ENCODE measurements around the gene ZFAND2A.

Gene ZFAND2A

DNA sequence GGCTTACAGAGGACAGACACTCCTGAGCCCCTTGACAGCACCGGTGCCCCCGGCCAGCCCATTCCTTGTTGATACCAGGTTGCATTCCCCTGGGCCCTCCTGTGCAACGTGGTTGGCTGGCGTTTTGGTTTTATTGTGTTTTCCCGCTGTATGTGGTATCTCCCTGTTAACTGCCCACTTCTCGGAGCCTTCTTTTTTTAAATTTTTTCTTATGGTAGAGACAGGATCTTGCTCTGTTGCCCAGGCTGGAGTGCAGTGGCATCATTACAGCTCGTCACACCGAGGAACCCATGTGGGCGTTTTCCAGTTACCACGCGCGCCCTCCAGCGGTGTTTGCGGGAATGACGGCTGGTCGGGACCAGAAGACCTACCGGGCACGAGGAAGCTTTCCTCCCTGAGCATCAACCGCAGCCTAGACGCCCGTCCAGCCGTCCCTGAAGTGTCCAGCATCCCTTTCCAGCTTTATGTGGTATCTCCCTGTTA is 16.9 kb upstream of the ZFAND2A start:
- peak; percentile 77 for ATAC-seq
- TF ChIP-seq POU6F1 (CRISPR knock-in tag; IDR thresholded peaks at IDR 0.05; ENCODE audit: borderline replicate concordance, low read depth) (peak; percentile 55; the same call in 1 of the 2 replicates), PPARA (CRISPR knock-in tag; IDR thresholded peaks at IDR 0.05; ENCODE audit: borderline replicate concordance) (no peak)

- peak; percentile 90 for ATAC-seq
Measured at GRCh38 chr7:1175967-1176851, 16.2 kb upstream of the ZFAND2A start.

GRCh38 chr7:1175597-1175966 is 15.6 kb upstream of the ZFAND2A start:
- ATAC-seq = no peak
- TF ChIP-seq PPARA (CRISPR knock-in tag; IDR thresholded peaks at IDR 0.05; ENCODE audit: borderline replicate concordance) (no peak), TCF4 (CRISPR knock-in tag; IDR thresholded peaks at IDR 0.05; ENCODE audit: borderline replicate concordance) (no peak), ZFP30 (CRISPR knock-in tag; IDR thresholded peaks at IDR 0.05) (no peak), TSHZ2 (CRISPR knock-in tag; IDR thresholded peaks at IDR 0.05) (no peak), SNAI2 (CRISPR knock-in tag; IDR thresholded peaks at IDR 0.05) (no peak)

More at GRCh38 chr7:1175967-1176851, 16.2 kb upstream of the ZFAND2A start:
- TF ChIP-seq ARNTL (CRISPR knock-in tag; IDR thresholded peaks at IDR 0.05; ENCODE audit: borderline replicate concordance, low read depth) (no peak), ZFP30 (CRISPR knock-in tag; IDR thresholded peaks at IDR 0.05) (no peak), SNAI2 (CRISPR knock-in tag; IDR thresholded peaks at IDR 0.05) (no peak), TSHZ2 (CRISPR knock-in tag; IDR thresholded peaks at IDR 0.05) (no peak), CSRNP3 (CRISPR knock-in tag; IDR thresholded peaks at IDR 0.05) (no peak), ZNF565 (CRISPR knock-in tag; conservative IDR thresholded peaks at IDR 0.05; ENCODE audit: low read depth) (no peak)
- TF ChIP-seq, protein P1, sequence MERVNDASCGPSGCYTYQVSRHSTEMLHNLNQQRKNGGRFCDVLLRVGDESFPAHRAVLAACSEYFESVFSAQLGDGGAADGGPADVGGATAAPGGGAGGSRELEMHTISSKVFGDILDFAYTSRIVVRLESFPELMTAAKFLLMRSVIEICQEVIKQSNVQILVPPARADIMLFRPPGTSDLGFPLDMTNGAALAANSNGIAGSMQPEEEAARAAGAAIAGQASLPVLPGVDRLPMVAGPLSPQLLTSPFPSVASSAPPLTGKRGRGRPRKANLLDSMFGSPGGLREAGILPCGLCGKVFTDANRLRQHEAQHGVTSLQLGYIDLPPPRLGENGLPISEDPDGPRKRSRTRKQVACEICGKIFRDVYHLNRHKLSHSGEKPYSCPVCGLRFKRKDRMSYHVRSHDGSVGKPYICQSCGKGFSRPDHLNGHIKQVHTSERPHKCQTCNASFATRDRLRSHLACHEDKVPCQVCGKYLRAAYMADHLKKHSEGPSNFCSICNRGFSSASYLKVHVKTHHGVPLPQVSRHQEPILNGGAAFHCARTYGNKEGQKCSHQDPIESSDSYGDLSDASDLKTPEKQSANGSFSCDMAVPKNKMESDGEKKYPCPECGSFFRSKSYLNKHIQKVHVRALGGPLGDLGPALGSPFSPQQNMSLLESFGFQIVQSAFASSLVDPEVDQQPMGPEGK (CRISPR knock-in tag; IDR thresholded peaks at IDR 0.05; ENCODE audit: borderline replicate concordance) = no peak

DNA sequence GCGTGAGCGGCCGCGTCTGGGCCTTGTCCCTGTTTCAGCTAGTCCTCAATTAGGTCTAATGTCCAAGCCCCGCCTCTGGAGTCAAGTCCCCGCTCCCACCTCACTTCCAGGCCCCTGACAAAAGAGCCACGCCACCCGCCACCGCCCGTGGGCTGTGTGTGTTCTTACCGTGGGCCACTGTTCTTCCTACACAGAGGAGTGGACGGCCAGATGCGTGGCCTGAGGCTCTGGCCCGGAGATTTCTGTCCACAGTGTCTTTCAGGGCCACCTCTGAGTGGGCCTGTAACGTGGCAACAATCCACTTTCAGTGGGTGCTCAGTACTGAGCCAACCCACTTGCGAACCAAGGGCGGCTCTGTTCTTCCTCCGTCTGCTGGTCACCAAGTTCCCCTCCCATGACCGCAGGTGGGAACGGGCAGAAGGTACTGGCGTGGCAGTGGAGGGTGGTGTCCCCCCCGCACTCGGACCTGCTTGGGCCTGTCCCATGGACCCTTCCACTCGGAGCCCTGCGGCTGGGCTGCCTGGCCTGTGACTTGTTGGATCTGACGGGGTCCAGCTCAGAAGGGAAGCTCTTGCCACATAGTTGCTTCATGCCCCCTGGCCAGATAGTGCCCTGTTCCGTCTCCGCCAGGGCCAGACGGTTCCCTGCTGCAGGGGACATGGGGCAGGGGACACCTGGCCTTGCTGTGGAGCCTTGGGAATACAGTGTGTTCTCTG is 15.0 kb upstream of the ZFAND2A start:
- no peak for ATAC-seq
- TF ChIP-seq ZC3H10 (CRISPR knock-in tag; IDR thresholded peaks at IDR 0.05) = no peak
- TF ChIP-seq BACH2 (CRISPR knock-in tag; IDR thresholded peaks at IDR 0.05; ENCODE audit: borderline replicate concordance) = no peak
- TF ChIP-seq ARNTL (CRISPR knock-in tag; IDR thresholded peaks at IDR 0.05; ENCODE audit: borderline replicate concordance, low read depth) = no peak
- TF ChIP-seq GLIS3 (CRISPR knock-in tag; IDR thresholded peaks at IDR 0.05) = no peak
- TF ChIP-seq CSRNP3 (CRISPR knock-in tag; IDR thresholded peaks at IDR 0.05) = no peak
- TF ChIP-seq POU6F1 (CRISPR knock-in tag; IDR thresholded peaks at IDR 0.05; ENCODE audit: borderline replicate concordance, low read depth) = no peak
- TF ChIP-seq TCF4 (CRISPR knock-in tag; IDR thresholded peaks at IDR 0.05; ENCODE audit: borderline replicate concordance) = no peak
